HG03159 (cell line): Measurements from ENCODE around the gene NLRP6.
"Not testable (repeated sequence)": the region's sequence is repeated elsewhere in the genome, so short reads cannot be mapped to it uniquely, and the experiment has no call there.

Experiments
- ATAC-seq: cut with Tn5 transposase; IDR thresholded peaks from one replicate; pipeline ENCODE4 v1.9.1; 2021; ENCODE audit warnings: mild to moderate bottlenecking, moderate library complexity; ENCODE audit not compliant: unreplicated experiment

The NLRP6 gene

DNA sequence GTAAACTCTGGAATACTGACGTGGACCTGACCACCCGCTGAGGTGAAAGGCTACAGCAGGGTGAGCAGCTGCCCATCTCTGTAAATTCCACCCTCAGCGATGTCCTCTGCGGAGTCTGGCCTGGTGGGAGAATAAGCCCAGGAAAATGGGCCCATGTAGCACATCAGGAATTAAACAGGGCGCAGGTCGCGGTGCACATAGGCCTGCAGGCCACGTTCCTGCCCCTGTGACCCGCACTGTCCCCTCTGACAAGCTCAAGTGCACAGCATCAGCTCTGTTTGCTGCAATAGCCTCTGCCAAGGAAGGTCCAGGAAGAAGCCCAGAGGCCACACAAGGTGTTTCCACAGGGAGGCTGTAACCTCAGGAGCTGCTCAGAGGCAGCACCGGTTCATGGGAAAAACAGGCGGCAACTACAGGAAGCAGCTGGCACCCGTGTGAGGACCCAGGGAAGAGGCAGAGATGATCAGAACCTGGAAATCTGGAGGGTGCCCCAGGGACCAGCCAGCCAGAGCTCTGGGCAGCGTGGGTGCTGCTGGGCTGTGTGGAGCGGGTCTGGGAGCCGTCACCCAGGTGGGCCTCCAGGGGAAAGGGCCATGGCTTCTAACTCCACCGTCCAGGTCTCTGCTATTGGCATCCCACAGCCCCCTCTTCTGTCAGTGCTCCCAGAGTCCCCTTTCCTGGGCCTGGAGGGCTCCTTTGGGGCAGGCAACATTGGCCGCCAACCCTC, 28.6 kb downstream of the NLRP6 start:
- ATAC-seq = no peak

DNA sequence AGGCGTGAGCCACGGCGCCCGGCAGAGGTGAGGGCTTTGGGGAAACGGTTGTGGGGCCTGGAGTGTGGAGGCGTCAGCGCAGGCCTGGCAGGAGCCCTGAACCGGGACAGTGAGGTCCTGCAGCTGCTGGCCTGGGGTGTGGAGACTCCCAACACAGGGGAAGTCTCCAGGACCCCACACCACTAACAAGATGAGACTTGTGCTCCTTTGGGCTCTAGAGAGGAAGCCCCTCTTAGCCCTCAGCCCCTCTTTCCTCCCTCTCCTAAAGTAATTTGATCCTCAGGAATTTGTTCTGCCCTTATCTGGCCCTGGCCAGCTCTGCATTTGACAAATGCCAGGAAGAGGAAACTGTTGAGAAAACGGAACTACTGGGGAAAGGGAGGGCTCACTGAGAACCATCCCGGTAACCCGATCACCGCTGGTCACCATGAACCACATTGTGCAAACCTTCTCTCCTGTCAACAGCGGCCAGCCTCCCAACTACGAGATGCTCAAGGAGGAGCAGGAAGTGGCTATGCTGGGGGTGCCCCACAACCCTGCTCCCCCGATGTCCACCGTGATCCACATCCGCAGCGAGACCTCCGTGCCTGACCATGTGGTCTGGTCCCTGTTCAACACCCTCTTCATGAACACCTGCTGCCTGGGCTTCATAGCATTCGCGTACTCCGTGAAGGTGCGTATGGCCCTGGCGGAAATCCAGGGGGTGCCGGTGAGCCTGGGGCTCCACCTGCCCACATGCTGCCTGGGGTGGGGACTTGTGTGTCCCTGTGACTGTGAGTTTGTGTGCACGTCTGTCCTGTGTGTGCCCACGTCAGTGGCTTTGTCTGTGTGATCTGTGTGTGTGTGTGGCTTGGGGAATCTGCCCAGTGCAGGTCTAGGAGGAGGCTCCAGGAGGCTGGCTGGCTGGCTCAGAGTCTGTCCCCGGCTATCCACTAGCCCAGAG, 29.8 kb downstream of the NLRP6 start, which contains the start of gene IFITM2:
TSS of gene IFITM2 (plus strand) at position 51 of the 943 bp plus-strand sequence. CDS start at position 428, 377 bp downstream.
- not testable (repeated sequence) for ATAC-seq

DNA sequence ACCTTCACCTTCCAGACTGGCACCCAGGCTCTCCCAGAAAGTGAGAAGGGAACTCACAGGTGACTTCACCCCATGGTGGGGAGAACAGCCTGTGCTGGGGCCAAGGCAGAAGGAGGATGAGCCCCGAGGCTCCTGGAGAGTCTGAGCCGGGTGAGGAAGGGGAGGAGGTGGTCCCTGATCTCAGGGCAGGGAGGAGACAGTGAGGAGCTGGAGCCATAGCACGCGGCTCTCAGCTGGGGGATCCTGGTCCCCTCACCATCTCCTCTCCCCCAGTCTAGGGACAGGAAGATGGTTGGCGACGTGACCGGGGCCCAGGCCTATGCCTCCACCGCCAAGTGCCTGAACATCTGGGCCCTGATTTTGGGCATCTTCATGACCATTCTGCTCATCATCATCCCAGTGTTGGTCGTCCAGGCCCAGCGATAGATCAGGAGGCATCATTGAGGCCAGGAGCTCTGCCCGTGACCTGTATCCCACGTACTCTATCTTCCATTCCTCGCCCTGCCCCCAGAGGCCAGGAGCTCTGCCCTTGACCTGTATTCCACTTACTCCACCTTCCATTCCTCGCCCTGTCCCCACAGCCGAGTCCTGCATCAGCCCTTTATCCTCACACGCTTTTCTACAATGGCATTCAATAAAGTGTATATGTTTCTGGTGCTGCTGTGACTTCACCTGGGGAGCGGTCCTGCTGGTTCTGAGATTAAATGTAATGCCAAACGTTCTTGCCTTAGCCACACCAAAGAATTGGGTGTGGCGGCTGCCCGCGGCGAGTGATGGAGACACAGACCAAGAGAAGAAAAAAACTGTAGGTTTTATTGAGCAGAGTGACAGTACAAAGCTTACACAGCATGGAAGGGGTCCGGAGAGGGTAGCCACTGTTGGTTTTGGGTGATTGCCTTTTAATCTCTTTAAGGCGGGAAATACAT, 30.8 kb downstream of the NLRP6 start:
- not testable (repeated sequence) for ATAC-seq

DNA sequence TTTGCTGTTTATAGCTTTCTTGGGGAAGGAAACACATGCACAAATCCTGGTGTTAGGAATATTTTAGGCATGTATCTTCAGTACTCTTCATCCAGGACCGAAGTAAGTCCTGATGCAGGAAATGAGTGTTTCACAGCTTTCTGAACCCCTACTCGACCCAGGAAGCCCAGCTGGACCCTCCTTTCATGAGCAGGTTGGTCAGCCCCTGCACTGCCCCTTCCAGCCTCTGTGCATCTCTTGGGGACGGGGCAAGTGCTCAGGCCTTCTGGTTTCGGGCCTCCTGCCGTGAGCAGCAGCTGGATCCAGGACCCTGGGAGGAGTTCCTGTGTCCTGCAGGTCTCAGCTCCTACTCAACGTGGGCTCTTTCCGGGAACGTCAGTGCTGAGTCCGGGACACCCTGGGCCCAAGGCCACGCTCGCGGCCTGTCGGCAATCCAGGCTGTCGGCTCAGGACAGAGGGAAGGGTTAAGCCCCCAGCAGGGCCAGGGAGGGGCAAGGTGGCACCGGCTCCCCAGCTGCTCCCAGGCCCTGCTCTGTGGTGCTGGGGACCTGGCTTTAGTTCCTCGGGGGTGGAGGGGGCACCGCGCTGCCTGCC, 31.9 kb downstream of the NLRP6 start:
- not testable (repeated sequence) for ATAC-seq

DNA sequence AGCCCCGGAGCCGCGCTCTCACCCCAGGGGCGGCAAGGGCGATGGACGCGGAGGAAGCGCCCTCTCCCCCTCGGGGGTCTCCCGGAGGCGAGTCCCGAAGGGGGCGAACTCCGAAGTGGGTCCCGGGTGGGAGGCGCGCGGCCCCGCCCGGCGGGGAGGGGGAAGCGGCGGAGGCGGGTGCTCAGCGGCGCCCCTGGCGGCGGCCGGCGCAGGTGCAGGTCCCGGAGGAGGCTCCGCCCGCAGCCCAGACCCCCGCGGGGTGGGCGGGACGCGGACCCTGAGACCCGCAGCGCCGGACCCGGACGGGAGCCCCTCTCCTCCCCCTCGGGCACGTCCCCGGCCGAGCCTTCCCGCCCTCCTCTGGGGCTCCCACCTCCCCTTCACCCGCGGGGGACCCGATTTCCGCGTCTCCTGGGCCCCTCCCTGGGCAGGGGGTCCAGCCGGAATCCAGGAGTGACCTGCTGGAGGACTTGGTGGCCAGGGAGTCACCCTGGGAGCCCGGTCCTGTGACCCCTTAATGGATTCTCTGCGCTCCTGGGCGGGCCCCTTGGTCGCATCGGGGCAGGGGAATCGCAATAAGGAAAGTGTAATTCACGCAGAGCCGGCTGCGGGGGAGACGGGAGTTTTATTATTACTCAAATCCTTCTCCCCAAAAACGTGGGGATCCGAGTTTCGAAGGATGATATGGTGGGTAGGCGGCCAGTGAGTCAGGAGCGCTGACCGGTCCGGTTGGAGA, 33.0 kb downstream of the NLRP6 start:
- ATAC-seq = not testable (repeated sequence)

DNA sequence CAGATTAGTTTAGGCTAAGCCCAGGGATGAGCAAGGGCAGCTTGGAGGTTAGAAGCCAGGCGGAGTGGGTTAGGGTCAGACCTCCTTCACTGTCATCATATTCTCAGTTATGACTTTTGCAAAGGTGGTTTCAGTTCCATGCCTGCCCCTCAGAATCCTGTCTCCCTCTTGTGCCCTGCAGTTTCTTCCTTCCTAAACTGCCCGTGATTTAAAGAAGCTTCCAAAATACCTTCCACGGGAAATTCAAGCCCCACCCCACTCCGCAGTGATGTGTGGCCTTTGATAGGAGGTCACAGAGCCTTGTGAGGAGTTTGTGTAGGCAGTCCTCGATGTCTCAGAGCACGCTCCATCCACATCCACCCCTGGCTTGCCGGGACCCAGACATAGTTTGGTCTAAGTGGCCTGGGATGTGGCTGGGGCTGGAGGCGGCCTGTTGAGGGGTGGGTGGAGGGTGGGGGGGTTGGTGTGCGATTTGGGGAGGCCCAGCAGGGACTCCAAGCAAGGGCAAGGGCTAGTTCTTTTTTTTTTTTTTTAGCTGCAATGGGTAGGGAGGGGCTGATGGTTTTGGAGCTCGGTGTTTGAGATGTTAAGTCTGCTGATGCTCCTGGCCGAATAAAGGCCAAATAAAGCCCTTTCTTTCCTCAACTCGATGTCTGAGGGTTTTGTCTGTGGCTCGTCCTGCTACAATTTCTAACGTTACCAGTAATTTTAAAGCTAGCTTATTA, 34.0 kb downstream of the NLRP6 start:
- ATAC-seq = no peak

DNA sequence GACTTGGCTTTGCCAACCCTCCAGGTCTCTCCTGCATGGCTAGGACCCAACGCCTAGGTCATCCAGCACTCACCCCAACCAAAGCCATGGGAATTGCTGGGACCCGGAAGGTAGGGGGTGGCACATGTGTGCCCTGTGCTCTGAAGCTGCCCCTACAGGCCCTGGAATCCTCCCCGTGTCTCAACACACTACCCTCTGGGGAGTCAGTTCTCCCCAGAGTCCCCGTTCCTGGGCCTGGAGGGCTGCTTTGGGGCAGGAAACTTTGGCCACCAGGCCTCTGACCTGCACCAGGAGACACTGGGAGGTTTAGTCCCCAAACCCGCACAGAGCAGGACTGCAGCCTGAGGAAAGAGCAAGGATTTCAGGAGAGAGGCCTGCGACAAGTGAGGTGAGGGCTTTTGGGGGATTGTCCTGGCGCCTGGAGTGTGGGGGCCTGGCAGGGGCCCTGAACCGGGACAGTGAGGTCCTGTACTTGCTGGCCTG, 35.1 kb downstream of the NLRP6 start:
- ATAC-seq = no peak

DNA sequence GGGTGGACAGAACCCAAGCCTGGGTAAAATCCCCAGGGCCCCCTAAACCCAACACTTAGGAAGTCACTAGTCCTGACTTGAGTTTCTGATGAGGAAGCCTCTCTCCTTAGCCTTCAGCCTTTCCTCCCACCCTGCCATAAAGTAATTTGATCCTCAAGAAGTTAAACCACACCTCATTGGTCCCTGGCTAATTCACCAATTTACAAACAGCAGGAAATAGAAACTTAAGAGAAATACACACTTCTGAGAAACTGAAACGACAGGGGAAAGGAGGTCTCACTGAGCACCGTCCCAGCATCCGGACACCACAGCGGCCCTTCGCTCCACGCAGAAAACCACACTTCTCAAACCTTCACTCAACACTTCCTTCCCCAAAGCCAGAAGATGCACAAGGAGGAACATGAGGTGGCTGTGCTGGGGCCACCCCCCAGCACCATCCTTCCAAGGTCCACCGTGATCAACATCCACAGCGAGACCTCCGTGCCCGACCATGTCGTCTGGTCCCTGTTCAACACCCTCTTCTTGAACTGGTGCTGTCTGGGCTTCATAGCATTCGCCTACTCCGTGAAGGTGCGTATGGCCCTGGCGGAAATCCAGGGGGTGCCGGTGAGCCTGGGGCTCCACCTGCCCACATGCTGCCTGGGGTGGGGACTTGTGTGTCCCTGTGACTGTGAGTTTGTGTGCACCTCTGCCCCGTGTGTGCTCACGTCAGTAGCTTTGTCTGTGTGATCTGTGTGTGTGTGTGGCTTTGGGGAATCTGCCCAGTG, 35.8 kb downstream of the NLRP6 start, which contains the start of gene IFITM1:
TSS of gene IFITM1 (plus strand) at position 254 of the 767 bp plus-strand sequence. CDS start at position 385, 131 bp downstream.
- ATAC-seq = no peak

DNA sequence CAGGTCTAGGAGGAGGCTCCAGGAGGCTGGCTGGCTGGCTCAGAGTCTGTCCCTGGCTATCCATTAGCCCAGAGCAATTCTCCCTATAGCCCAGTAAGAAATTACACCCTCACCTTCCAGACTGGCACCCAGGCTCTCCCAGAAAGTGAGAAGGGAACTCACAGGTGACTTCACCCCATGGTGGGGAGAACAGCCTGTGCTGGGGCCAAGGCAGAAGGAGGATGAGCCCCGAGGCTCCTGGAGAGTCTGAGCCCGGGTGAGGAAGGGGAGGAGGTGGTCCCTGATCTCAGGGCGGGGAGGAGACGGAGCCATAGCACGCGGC, 36.3 kb downstream of the NLRP6 start:
- ATAC-seq = not testable (repeated sequence)

DNA sequence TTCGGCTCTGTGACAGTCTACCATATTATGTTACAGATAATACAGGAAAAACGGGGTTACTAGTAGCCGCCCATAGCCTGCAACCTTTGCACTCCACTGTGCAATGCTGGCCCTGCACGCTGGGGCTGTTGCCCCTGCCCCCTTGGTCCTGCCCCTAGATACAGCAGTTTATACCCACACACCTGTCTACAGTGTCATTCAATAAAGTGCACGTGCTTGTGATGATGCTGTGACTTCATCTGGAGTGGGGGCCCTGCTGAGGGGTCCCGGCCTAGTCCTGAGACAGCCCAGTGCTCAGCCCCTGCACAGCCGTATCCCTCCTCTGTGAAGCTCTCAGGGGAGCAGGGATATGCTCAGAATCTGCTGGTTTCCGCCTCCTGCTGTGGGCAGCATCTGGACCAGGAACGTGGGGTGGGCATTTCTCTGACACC, 36.9 kb downstream of the NLRP6 start:
- ATAC-seq = no peak

DNA sequence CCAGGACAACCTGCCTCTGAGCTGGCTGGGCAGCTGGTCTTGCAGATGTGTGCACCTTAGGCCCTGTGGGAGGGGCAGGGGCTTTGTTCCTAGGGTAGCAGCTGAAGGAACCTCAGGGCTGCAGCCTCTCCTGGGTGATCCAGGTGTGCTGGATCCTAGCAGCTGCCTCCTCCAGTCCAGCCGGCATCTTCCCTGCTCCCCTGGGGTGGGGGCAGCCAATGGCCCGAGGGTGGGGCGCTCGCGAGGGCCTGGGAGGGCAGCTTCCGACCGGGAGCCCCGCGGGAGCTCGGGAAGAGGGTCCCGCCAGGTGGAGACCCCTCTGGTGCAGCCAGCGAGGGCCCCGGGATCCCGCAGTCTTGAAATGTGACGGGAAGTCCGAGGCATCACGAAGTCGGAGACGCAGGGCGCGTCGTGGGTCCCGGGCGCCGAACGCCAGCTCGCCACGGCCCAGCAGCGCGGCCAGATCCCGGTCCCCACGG, 37.3 kb downstream of the NLRP6 start:
- ATAC-seq = no peak

DNA sequence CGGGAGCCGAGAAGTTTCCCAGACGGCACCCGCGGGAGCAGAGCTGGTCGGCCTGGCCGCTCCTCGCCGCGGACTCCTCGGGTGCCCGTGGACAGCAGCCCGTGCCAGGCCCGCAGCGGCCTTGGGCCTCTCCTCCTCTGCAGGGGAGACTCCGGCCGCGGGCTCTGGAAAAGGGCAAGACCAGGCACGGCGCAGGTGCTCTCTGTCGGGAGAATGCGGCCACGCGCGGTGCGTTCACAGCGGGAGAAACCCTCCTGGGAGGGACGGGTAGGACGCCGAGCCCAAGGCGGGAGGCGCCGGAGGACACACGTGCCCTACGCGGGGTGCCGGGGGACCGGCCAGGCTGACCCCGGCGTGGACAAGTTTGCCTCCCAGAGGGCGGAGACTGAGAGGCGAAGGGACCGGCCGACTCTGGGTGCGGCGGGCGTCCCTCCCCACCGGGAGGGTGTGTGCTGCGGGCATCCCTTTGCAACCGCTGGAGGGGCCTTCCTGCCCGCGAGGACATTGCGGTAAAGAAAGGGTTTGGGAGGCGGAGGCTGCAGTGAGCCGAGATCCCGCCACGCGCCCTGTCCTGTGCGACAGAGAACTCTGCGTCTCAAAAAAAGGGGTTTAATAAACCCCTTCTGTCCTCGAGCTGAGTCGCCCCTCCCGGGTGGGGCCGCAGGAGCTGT, 38.0 kb downstream of the NLRP6 start:
- no peak for ATAC-seq

DNA sequence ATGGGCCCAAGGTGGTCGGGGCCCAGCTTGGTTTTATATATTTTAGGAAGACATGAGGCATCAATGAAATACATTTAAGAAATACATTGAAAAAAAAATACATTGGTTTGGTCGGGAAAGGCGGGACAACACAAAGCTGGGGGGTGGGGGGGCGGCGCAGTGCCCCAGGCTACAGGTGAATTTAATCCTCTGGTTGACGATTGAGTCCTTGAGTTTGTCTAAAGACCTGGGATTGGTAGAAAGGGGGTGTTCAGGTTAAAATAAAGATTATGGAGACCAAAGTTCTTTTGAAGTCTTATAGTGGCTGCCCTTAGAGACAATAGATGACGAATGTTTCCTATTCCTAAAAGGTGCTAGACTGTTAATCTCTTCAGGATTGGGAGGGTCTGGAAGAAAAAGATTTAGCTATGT, 38.7 kb downstream of the NLRP6 start:
- no peak for ATAC-seq

DNA sequence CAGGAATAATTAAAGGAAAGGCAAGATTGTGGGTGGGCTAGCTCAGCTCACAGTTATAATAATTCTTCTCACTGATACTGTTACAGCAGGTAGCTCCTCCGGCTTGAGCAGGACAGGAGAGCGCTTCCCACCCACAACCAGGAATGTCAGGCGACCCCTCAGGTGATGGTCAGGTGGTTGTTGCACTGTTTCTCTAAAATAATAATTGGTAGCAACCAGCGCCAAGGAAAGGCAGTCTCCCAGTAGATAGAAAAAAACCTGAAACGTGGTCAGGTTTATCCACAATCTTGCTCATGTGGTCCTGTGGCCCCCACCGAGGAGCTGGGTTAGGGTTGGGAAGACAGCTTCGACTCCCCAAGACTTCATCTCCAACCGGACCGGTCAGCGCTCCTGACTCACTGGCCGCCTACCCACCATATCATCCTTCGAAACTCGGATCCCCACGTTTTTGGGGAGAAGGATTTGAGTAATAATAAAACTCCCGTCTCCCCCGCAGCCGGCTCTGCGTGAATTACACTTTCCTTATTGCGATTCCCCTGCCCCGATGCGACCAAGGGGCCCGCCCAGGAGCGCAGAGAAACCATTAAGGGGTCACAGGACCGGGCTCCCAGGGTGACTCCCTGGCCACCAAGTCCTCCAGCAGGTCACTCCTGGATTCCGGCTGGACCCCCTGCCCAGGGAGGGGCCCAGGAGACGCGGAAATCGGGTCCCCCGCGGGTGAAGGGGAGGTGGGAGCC, 39.6 kb downstream of the NLRP6 start:
- peak; percentile 1 for ATAC-seq

DNA sequence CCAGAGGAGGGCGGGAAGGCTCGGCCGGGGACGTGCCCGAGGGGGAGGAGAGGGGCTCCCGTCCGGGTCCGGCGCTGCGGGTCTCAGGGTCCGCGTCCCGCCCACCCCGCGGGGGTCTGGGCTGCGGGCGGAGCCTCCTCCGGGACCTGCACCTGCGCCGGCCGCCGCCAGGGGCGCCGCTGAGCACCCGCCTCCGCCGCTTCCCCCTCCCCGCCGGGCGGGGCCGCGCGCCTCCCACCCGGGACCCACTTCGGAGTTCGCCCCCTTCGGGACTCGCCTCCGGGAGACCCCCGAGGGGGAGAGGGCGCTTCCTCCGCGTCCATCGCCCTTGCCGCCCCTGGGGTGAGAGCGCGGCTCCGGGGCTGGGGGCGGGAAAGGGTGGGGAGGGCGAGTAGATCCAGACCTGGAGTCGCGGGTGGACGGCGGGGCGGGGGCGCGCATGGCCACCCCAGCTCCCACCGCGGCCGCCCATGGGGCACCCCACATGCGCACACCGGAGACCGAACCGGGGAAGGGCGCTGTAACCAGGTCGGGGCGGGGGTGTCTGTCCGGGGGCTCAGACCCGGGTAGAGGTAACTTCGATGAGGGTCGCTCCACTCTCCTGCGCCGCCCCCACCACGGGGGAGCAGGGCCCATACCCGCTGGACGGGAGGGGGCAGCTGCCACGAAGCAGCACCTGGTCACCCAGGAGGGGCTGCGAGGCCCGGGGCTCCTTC, 40.4 kb downstream of the NLRP6 start:
- ATAC-seq = peak; percentile 33
